Mammary epithelial cell (primary cell): ENCODE data around the gene MAPK8.

Source experiments
- CTCF ChIP-seq, 2 donors: IDR thresholded peaks in 1 of 2; conservative IDR thresholded peaks in 1 of 2; 2 replicates each; pipeline ENCODE4 v1.5.1; 2011 to 2012; ENCODE audit warnings: inconsistent platforms in 2 of 2, low read length in 2 of 2, mild to moderate bottlenecking in 2 of 2, control low read depth in 1 of 2, low read depth in 1 of 2; ENCODE audit not compliant: insufficient read depth in 1 of 2; ENCODE audit errors: extremely low read depth in 1 of 2
- EZH2 ChIP-seq: IDR thresholded peaks from 2 replicates; pipeline ENCODE4 v1.6.1; 2012; ENCODE audit warnings: low read length, inconsistent platforms, borderline replicate concordance

GRCh38 chr10:48480397-48481374, 174.2 kb downstream of the MAPK8 start:
- TF ChIP-seq CTCF (conservative IDR thresholded peaks at IDR 0.05 in 1 of 2, IDR thresholded peaks at IDR 0.05 in 1 of 2; ENCODE audit: extremely low read depth in 1 of 2, insufficient read depth in 1 of 2, low read depth in 1 of 2, low read length in 2 of 2) (no peak), EZH2 (no peak)
